Measurements from ENCODE around the gene PRR5. TPM values are rescaled to one million over a fixed set of nuclear protein-coding genes. Genes with fewer than 3 reads are reported as not detected.

Gene PRR5
- total and polyA plus RNA-seq, 4 donors: 11.5 to 49.1 (median 19.3) TPM

GRCh38 chr22:44700456-44700855, 1.5 kb upstream of the PRR5 start (continued):
- TF ChIP-seq ZBTB33 (IDR thresholded peaks at IDR 0.05) (no peak), HNF4A (conservative IDR thresholded peaks at IDR 0.05) (no peak), EGR1 (IDR thresholded peaks at IDR 0.05; ENCODE audit: low read depth in 2 of 2) (no peak), JUND (IDR thresholded peaks at IDR 0.05) (no peak)

GRCh38 chr22:44701187-44701790, 715 bp upstream of the PRR5 start:
- Histone ChIP-seq H3K9ac (ENCODE audit: low read depth in 1 of 2, low read length in 2 of 2) (no peak overlapping the region), H3K36me3 (ENCODE audit: control insufficient read depth in 4 of 4, insufficient read depth in 3 of 4, low read depth in 1 of 4, low read length in 3 of 4) (peaks cover 0 to 2% (median 0%) of the 10 kb centered on the region in 4 donors)
- 80% methylated on average over 5 of the region's 5 CpGs for WGBS

DNA sequence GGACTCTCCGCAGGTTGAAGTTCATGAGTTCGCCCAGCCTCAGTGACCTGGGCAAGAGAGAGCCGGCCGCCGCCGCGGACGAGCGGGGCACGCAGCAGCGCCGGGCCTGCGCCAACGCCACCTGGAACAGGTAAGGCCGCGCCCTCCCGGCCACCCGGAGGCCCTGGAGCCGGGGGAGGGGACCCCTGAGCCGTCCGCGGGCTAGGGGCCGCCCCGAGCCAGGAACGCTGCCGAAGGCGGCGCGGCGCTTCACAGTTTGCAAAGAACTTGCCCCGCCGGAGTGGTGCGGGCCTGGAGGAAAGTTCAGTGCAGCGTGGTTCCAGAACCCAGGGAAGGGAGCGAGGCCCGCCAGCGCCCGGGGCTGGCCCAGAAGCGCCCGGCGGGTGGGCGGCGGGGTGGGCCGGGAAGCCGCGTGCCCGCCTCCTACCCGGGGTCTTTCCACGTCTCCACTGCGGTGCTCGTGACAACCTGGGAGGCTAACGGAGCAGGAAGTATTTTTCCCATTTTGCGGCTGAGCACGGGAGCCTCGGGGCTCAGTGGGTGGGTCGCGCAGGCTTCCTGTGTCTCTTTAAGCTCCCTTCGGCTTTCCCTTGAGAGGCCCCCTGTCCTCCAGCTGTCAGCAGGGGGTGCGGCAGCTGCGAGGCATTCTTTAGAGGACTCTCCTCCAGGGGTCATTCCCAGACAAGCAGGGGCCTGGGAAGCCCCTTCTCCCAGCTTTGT, 635 bp downstream of the PRR5 start:
- H3K9ac ChIP-seq (ENCODE audit: low read depth in 1 of 2, low read length in 2 of 2): peak overlapping the region in 1 of 2 donors; percentile 76
- no peaks in the 10 kb centered on the region for H3K9me3 ChIP-seq (ENCODE audit: control insufficient read depth in 4 of 4, low read length in 3 of 4)
- peak overlapping the region; percentile 45 to 77 for H3K27ac ChIP-seq (ENCODE audit: low read depth in 1 of 2, low read length in 2 of 2)
- no peak for TF ChIP-seq TAF1 (conservative IDR thresholded peaks at IDR 0.05)
- no peak for TF ChIP-seq FOXA1 (IDR thresholded peaks at IDR 0.05)
- TF ChIP-seq JUND (IDR thresholded peaks at IDR 0.05): no peak
- no peak for TF ChIP-seq RXRA (IDR thresholded peaks at IDR 0.05)
- TF ChIP-seq, protein P1, sequence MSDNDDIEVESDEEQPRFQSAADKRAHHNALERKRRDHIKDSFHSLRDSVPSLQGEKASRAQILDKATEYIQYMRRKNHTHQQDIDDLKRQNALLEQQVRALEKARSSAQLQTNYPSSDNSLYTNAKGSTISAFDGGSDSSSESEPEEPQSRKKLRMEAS (IDR thresholded peaks at IDR 0.05): no peak
- TF ChIP-seq, protein P2, sequence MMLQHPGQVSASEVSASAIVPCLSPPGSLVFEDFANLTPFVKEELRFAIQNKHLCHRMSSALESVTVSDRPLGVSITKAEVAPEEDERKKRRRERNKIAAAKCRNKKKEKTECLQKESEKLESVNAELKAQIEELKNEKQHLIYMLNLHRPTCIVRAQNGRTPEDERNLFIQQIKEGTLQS (IDR thresholded peaks at IDR 0.05): no peak
- no peak for TF ChIP-seq ZBTB33 (IDR thresholded peaks at IDR 0.05)
- TF ChIP-seq EGR1 (IDR thresholded peaks at IDR 0.05; ENCODE audit: low read depth in 2 of 2): no peak
- no peak for TF ChIP-seq HNF4A (conservative IDR thresholded peaks at IDR 0.05)
- no peak for TF ChIP-seq RAD21 (IDR thresholded peaks at IDR 0.05)
- TF ChIP-seq, protein P3, sequence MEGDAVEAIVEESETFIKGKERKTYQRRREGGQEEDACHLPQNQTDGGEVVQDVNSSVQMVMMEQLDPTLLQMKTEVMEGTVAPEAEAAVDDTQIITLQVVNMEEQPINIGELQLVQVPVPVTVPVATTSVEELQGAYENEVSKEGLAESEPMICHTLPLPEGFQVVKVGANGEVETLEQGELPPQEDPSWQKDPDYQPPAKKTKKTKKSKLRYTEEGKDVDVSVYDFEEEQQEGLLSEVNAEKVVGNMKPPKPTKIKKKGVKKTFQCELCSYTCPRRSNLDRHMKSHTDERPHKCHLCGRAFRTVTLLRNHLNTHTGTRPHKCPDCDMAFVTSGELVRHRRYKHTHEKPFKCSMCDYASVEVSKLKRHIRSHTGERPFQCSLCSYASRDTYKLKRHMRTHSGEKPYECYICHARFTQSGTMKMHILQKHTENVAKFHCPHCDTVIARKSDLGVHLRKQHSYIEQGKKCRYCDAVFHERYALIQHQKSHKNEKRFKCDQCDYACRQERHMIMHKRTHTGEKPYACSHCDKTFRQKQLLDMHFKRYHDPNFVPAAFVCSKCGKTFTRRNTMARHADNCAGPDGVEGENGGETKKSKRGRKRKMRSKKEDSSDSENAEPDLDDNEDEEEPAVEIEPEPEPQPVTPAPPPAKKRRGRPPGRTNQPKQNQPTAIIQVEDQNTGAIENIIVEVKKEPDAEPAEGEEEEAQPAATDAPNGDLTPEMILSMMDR (IDR thresholded peaks at IDR 0.05; ENCODE audit: low read depth, low read length, missing input control): no peak
- TF ChIP-seq, protein P4, sequence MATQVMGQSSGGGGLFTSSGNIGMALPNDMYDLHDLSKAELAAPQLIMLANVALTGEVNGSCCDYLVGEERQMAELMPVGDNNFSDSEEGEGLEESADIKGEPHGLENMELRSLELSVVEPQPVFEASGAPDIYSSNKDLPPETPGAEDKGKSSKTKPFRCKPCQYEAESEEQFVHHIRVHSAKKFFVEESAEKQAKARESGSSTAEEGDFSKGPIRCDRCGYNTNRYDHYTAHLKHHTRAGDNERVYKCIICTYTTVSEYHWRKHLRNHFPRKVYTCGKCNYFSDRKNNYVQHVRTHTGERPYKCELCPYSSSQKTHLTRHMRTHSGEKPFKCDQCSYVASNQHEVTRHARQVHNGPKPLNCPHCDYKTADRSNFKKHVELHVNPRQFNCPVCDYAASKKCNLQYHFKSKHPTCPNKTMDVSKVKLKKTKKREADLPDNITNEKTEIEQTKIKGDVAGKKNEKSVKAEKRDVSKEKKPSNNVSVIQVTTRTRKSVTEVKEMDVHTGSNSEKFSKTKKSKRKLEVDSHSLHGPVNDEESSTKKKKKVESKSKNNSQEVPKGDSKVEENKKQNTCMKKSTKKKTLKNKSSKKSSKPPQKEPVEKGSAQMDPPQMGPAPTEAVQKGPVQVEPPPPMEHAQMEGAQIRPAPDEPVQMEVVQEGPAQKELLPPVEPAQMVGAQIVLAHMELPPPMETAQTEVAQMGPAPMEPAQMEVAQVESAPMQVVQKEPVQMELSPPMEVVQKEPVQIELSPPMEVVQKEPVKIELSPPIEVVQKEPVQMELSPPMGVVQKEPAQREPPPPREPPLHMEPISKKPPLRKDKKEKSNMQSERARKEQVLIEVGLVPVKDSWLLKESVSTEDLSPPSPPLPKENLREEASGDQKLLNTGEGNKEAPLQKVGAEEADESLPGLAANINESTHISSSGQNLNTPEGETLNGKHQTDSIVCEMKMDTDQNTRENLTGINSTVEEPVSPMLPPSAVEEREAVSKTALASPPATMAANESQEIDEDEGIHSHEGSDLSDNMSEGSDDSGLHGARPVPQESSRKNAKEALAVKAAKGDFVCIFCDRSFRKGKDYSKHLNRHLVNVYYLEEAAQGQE (IDR thresholded peaks at IDR 0.05): no peak
- TF ChIP-seq YY1 (IDR thresholded peaks at IDR 0.05): no peak
- TF ChIP-seq FOXA2 (IDR thresholded peaks at IDR 0.05): no peak
- no peak for TF ChIP-seq NR2F2 (IDR thresholded peaks at IDR 0.05)
- H3K27me3 ChIP-seq (ENCODE audit: control insufficient read depth in 4 of 4, insufficient read depth in 4 of 4, low read length in 3 of 4): no peaks in the 10 kb centered on the region
- WGBS: 2% methylated on average over 60 of the region's 60 CpGs
- peaks cover 0 to 23% (median 10%) of the 10 kb centered on the region in 4 donors for H3K4me1 ChIP-seq (ENCODE audit: control insufficient read depth in 4 of 4, insufficient read depth in 4 of 4, low read length in 3 of 4)
- DNase-seq (ENCODE audit: low spot score): no peak
- peaks cover 0 to 2% (median 0%) of the 10 kb centered on the region in 4 donors for H3K36me3 ChIP-seq (ENCODE audit: control insufficient read depth in 4 of 4, insufficient read depth in 3 of 4, low read depth in 1 of 4, low read length in 3 of 4)
- H3K4me3 ChIP-seq (ENCODE audit: low read depth in 1 of 3, low read length in 3 of 3): peak overlapping the region; percentile 63 to 79 (median 70)

More at GRCh38 chr22:44701187-44701790, 715 bp upstream of the PRR5 start:
- peaks cover 0 to 23% (median 10%) of the 10 kb centered on the region in 4 donors for H3K4me1 ChIP-seq (ENCODE audit: control insufficient read depth in 4 of 4, insufficient read depth in 4 of 4, low read length in 3 of 4)
- no peak for TF ChIP-seq RAD21 (IDR thresholded peaks at IDR 0.05)
- TF ChIP-seq GABPA (IDR thresholded peaks at IDR 0.05 in 1 of 2, conservative IDR thresholded peaks at IDR 0.05 in 1 of 2): no peak
- TF ChIP-seq FOXA2 (IDR thresholded peaks at IDR 0.05): no peak
- TF ChIP-seq NR2F2 (IDR thresholded peaks at IDR 0.05): no peak
- TF ChIP-seq JUND (IDR thresholded peaks at IDR 0.05): no peak
- TF ChIP-seq HNF4A (conservative IDR thresholded peaks at IDR 0.05): no peak
- TF ChIP-seq, protein P2 (IDR thresholded peaks at IDR 0.05): no peak
- H3K4me3 ChIP-seq (ENCODE audit: low read depth in 1 of 3, low read length in 3 of 3): no peak overlapping the region
- H3K27ac ChIP-seq (ENCODE audit: low read depth in 1 of 2, low read length in 2 of 2): peak overlapping the region; percentile 45 to 52
- no peaks in the 10 kb centered on the region for H3K9me3 ChIP-seq (ENCODE audit: control insufficient read depth in 4 of 4, low read length in 3 of 4)
- H3K27me3 ChIP-seq (ENCODE audit: control insufficient read depth in 4 of 4, insufficient read depth in 4 of 4, low read length in 3 of 4): no peaks in the 10 kb centered on the region
- no peak for DNase-seq (ENCODE audit: low spot score)
